GM21526 (cell line): ENCODE measurements around the gene PNCK.
"Not testable (repeated sequence)": the region's sequence is repeated elsewhere in the genome, so short reads cannot be mapped to it uniquely, and the experiment has no call there.

ENCODE experiments used
- ATAC-seq: cut with Tn5 transposase; IDR thresholded peaks from one replicate; pipeline ENCODE4 v1.9.1; 2021; ENCODE audit warnings: moderate library complexity; ENCODE audit not compliant: unreplicated experiment, low FRiP score

PNCK gene

DNA sequence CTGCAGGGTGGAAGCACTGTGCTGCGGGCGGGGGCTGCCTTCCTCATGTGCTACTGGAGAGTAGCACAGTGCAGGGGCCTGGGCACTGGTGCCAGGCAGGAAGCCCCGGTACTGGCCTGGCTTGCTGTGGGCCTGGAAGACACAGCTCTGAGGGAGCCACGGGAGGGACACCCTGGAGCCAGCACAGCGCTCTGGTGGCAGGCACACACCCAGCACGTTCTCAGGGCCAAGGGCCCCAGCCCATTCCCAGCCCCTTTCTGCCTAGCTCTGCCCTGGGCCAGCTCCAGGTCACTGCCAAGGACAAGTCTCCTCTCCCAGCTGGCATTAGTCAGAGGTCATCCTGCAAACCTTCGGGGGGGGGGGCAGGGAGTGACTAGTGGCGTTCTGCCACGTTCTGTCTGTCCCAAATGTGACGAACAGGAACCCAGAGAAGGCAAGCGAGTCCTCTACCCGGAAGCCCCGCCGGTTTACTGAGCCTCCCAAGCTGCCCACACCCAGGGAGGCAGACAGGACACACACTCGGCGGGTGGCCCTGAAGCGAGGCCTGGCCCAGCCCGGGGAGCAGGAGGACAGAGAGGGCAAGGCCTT is 26.3 kb upstream of the PNCK start:
- not testable (repeated sequence) for ATAC-seq

DNA sequence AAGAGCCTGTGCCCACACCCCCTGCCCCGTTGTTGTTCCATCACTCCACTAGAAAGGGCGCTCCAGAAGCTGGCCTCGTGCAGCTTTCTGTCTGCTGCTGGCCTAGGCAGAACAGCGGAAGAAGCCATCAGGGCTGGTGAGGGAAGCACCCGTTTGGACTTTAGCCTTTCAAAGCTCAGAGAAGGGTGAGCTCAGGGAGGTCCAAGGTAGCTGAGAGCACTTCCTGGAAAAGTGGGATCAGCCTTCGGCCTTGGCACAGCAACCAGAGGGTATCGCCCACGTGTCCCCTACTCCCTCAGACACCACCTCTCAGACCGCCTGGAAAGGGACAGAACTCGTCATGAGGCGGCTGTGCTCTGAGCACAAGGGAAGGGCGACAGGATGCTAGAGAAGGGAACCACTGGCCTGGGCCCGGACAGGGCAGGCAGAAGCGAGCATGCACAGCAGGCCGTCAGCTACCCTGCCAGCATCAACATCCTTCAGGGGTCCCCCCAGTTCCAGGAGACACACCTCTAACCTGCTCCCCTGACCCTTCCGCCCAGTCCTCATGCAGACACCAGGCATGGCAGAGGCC is 25.7 kb upstream of the PNCK start:
- not testable (repeated sequence) for ATAC-seq

DNA sequence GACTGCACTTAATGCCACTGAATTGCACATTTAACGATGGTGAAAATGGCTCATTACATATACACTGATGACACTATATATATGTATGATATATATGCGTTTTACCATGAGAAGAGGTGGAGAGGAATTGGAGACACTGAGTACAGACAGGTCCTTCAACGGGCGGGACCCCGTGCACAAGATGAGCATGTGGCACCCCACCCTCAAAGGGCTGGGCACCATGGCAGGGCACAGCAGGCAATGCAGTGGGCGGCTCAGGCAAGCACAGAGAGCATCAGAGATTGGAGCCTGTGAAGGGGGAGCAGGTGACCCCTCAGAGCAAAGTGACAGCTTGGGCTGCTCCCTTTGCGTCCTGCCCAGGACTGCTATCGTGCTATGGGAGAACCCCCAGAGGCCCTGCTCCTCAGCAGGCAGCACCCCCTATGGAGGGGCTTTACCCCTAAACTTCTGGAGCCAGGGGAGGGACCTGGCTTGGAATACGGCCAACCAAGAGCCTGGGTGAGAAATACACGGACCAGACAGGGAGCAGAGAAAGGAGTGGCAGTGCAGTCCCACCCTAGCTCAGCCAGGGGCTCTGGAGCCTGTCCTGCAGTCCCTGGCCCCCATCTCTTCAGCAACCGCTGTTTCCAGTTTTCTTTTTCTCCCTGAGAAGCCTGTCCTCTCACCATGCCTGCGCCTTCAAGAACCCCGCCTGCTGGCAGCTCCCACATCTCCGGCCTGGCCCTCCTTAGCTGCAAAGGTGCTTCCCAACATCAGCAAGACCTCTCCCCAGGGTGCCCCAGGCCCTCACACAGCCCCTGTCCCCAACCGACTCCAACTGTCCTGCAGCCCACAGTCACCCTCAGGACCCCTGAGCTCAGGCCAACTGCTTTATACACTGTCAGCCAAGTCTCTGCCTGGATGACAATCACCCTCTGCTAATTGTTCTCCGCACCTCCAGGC is 24.6 kb upstream of the PNCK start:
- no peak for ATAC-seq

DNA sequence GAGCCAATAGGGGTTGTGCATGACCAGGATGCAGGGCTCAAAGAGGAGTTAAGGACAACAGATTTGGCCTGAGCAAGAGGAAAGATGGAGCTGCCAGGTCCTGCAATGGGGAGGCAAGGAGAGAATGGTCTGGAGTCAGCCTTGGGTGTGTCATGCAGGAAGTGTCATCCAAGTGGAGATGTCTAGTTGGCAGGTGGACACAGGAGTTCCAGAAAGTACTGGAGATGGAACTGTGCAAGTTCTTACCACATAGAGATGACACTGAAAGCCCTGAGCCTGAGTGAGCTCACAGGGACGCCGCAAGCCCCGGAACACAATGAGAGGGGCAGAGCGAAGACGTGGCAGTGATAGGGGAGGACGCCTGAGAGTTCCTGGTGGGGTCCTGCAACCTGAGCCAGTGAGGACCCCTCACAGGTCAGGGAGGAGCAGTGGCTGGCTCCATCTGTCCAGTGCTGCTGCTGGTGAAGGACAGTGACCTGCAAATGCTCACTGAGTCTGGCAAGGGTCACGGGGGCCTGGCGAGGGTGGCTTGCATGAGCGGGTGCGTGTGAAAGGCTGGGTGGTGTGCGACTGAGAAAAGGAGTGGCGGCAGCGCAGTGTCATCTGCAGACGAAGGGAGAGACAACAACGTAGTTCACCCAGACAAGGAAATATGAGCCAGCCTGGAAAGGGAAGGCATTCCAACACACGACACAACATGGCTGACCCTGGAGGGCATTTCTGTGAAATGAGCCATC is 23.5 kb upstream of the PNCK start:
- not testable (repeated sequence) for ATAC-seq

DNA sequence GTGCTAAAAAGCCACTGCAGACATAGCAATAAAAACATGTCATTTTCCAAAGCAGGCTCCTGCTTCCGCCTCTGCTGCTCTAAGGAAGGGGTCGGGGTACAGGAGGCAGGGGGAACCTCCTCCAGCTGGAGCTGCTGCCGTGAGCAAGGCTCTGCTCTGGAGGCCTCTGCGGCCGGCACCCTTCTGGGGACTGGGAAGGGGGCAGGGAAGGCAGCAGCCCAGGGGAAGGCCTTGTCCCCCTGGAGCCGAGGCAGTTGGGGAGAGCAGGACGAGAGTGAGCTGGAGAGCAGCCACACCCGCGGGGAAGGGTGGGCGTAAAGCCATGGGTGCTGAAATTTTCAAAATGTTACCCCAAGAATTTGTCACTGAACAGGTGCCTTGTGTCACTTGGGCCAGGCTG is 22.9 kb upstream of the PNCK start:
- ATAC-seq, result not testable (repeated sequence)

DNA sequence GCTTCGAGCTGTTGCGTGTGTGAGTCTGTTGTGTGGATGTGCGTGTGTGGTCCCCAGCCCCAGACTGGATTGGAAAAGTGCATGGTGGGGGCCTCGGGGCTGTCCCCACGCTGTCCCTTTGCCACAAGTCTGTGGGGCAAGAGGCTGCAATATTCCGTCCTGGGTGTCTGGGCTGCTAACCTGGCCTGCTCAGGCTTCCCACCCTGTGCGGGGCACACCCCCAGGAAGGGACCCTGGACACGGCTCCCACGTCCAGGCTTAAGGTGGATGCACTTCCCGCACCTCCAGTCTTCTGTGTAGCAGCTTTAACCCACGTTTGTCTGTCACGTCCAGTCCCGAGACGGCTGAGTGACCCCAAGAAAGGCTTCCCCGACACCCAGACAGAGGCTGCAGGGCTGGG is 22.5 kb upstream of the PNCK start:
- ATAC-seq, result no peak

DNA sequence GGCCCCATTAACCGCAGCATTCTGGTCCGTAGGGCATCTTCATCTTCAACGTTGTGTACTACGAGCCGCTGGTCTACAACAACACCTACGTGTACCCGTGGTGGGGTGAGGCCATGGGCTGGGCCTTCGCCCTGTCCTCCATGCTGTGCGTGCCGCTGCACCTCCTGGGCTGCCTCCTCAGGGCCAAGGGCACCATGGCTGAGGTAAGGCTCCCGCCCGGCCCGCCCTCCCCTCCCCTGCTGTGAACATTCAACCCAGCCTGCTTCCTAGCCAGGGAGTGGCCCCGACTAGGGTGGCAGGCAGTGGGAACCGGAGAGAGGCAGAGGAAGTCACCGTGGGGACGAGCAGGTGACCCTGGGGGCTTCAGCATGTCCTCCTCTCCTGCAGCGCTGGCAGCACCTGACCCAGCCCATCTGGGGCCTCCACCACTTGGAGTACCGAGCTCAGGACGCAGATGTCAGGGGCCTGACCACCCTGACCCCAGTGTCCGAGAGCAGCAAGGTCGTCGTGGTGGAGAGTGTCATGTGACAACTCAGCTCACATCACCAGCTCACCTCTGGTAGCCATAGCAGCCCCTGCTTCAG is 21.2 kb upstream of the PNCK start:
- ATAC-seq, result no peak

DNA sequence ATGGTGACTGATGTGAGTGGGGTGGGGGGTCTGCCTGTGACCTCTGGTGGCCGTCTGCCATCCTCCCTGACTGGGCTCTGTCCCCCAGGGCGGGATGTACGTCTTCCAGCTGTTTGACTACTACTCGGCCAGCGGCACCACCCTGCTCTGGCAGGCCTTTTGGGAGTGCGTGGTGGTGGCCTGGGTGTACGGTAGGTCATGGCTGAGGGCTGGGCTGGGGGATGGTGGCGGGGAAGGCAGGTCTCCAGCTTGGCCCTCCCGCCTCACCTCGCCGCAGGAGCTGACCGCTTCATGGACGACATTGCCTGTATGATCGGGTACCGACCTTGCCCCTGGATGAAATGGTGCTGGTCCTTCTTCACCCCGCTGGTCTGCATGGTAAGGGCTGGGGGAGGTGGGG is 20.6 kb upstream of the PNCK start:
- ATAC-seq, result not testable (repeated sequence)

DNA sequence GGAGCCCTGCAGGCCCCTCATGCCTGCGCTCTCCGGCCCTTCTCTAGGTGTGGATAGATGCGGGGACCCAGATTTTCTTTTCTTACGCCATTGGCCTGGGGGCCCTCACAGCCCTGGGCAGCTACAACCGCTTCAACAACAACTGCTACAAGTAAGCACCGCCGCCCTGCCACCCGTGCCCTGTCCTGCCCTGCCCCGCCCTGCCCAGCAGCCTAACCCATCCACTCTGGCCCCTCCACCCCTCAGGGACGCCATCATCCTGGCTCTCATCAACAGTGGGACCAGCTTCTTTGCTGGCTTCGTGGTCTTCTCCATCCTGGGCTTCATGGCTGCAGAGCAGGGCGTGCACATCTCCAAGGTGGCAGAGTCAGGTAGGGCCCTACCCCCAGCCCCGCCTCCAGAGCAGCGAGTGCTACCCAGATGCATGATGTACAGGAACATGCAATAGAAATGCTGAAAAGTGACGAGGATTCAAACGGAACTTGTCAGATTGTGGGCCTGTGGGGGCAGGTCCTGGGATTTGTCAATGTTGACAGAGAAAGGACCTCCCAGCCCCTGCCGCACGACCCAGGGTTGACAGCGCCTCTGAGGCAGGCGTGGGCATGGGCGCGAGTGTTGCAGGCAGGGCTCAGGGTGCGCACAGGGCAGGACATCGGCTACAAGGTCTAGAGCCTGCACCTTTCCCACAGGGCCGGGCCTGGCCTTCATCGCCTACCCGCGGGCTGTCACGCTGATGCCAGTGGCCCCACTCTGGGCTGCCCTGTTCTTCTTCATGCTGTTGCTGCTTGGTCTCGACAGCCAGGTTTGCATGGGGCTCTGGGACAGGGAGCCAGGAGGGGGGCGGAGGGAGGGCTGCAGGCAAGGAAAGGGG is 19.8 kb upstream of the PNCK start:
- no peak for ATAC-seq

DNA sequence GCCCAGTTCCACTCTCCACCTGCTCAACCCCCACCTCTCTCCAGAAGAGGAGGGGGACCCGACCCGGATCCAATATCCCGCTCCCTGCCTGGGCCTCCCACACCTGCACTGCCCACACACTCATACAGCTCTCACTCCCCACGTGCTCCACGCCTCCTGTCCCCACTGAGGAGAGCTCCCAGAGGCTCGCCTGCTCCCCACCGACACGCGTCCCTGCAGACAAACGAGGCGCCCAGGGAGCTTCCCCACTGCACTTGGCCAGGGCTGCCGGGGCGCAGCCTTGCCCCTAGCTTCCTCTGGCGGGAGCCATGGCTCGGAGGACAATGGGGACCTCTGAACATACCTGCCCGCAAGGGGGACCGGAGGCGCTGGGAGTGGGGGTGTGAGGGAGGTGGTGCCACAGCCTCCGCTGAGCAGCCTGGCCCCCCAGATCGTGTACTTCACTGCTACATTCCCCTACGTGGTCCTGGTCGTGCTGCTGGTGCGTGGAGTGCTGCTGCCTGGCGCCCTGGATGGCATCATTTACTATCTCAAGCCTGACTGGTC is 19.1 kb upstream of the PNCK start:
- ATAC-seq, result no peak

DNA sequence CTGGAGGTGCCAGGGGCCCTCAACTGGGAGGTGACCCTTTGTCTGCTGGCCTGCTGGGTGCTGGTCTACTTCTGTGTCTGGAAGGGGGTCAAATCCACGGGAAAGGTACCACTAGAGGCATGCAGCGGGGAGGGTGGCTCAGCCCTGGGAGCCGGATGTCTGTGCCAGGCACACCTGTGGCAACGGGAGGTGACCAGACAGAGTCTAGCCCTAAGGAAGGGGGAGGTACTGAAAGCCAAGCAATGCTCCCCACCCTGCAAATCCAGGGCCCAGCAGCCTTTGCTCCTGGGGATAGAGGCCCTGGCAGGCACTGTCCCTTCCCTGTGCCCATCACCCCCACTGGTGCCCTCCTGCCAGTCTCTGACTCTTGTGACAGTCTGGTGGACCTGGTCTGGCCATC is 18.4 kb upstream of the PNCK start:
- no peak for ATAC-seq

DNA sequence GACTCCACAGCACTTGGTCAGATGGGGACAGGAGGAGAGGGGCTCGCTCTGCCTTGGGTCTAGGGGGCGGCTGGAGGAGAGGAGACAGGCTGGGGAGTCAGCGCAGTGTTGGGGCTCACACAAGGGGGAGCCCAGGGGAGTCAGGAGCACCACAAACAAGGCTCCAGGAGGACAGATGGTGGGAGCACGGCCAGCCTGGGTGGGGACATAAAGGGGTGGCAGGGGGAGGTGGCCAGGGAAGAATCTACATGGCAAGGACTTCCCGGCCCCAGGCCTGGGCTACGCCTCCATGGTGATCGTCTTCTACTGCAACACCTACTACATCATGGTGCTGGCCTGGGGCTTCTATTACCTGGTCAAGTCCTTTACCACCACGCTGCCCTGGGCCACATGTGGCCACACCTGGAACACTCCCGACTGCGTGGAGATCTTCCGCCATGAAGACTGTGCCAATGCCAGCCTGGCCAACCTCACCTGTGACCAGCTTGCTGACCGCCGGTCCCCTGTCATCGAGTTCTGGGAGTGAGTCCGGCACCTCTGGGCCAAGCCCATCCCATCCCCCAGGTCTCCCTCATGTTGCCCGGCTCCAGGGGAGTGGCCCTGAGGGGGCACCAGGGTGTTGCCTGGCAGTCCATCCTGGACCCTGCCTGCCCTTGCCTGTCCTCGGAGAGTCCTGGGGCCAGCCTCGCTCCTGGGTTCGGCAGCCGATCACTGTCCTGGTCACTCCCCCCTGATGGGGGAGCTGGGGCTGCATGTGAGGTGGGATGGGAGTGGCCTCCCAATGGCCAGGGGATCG is 17.6 kb upstream of the PNCK start:
- not testable (repeated sequence) for ATAC-seq

DNA sequence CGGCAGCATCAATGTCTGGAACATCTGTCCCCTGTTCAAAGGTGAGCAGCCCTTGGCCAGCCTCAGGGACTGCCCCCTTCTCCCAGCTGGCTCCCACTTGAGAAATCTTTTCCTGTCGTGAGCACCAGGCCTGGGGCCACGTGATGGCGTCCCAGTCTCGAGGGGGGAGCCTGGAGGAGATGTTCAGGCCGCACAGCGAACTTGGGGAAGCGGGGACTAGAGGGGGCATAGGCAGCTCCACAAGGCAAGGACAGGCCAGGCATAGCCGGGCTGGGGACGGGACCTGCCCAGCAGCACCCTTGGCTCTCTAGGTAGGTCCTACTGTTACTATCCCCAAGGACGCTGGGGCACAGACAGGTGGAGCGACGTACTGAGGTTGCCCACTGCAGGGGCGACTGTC is 16.9 kb upstream of the PNCK start:
- ATAC-seq, result no peak

DNA sequence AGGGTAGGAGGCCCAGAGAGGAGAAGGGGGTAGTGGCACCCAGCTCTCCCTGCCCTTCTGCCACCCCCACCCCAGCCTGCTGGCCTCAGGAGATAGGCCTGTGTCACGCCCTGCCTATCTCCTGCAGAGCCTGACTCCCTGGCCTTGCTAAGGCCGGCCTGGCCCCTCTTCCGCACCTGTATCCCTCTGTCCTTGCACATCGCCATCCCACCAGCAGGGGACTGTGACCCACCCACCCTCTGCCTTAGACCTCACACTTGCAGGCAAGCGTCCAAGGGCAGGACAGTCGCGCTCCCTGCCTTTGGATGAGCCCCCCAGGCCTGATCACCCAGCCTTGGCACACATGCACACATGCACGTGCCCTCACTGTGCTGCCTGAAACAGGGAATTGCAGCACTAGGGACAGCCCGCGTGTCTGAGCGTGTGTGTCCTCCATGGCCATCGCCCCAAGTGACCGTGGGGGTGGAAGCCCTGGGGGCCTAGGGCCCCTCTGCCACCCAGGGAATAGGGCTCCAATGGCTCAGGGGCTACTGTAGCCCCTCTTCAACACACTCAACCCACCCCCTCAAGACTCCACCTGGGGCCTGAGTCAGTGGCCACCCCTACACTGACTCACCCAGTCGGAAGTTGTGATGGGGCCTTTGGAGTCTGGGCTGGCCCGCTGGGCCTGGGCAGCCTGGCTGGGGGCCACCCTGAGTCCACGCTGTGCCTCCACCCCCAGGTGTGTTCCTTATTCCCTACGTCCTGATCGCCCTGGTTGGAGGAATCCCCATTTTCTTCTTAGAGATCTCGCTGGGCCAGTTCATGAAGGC is 16.2 kb upstream of the PNCK start:
- no peak for ATAC-seq

DNA sequence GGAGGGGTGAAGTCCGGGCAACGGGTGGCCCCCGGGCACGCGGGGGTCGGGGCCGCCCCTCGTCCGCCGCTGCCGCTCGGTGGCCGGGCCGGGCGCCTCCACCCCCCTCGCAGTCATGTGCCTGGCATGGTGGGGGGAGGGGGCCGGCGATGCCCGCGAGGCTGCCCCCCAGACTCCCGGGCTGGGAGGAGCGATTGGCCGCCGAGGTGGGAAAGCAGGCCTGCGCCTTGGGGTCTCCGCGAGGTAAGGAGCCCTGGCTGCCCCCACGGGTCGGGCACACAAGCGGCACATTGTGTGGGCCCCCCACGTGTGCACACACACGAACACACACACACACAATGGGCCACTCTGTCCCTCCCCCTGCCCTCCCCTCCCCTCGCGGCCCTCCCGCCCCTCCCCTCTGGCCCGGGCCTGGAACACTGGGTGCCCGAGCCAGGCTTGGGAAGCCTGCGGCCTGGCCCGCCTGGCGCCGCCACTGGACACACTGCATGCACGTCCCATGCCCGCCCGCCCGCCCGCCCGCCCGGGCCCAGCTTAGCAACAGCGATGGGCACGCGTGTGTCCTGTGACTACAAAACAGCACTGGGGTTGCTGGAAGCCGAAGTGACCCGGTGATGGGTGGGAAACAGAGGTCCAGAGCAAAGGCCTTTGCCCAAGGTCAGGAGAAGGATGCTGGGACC is 15.4 kb upstream of the PNCK start:
- no peak for ATAC-seq

DNA sequence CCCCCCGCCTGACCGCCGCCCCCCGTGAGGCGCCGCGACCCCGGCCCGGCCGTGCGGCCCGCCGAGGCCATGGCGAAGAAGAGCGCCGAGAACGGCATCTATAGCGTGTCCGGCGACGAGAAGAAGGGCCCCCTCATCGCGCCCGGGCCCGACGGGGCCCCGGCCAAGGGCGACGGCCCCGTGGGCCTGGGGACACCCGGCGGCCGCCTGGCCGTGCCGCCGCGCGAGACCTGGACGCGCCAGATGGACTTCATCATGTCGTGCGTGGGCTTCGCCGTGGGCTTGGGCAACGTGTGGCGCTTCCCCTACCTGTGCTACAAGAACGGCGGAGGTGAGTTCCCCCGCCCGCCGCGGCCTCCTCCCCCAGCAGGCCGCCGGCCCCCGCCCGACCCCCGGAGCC is 14.9 kb upstream of the PNCK start:
- no peak for ATAC-seq

DNA sequence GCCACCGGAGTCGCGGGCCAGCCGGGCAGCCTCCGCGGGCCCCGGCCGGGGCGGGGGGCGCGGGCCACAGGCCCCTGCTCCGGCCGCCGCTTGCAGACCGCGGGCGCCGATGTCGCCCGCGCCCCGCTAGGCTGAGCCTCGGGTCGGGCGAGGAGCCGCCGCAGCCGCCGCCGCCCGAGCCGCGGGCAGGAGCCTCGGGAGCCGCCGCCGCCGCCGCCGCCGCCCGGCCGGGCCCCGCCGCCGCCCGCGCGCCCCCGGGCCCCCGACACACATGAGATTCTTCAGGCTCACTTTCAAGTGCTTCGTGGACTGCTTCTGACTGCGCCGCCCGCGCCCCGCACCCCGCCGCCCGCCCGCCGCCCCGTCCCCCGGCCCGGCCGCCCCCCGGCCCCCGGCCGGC is 14.5 kb upstream of the PNCK start:
- no peak for ATAC-seq
